ENCODE measurements around the gene TSNAX. TPM values are rescaled to one million over a fixed set of nuclear protein-coding genes. Genes with fewer than 3 reads are reported as not detected.

Gene TSNAX
- total and polyA plus RNA-seq, 2 of the 4 experiments (the other 2 are of a cell fraction) = 19.6 to 60.6 TPM

DNA sequence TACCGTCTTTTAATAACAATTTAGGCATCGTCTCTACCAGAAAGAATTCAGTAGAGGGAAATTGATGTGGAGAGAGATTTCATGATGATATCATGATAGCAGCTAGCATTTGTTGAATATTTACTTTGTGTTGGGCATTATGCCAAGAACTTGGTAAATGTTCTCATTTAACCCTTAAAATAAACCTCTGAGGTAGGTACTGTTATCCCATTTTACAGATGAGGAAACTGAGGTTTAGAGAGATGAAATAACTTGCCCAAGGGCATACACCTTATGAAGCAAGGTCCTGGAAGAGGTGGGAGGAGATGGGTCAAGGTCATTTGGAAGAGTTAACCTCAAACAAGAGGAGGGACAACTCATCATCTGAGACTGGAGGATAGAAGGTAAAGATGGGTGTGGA is 34.8 kb downstream of the TSNAX start:
- H3K9ac ChIP-seq (ENCODE audit: low read depth, low read length) = no peak overlapping the region
- no peak overlapping the region for H3K14ac ChIP-seq (replicated peaks; ENCODE audit: low read depth, low read length)
- no peak overlapping the region for H3K4me3 ChIP-seq (ENCODE audit: insufficient read depth, low read depth, low read length)
- H3K9me1 ChIP-seq (ENCODE audit: insufficient read depth, low read length) = no peaks in the 10 kb centered on the region
- no peak overlapping the region for H2BK15ac ChIP-seq (ENCODE audit: low read depth, low read length)
- no peak overlapping the region for H4K91ac ChIP-seq (ENCODE audit: insufficient read depth, low read depth, low read length)
- BruUV-seq (replicated peaks) = no TSS peak
- H3K79me1 ChIP-seq (ENCODE audit: low read depth in 1 of 2, low read length in 2 of 2) = peaks cover 7 to 15% of the 10 kb centered on the region in 2 experiments
- H3K56ac ChIP-seq (ENCODE audit: extremely low read depth, insufficient read depth, low read length) = no peak overlapping the region
- DNase-seq (no peak), ATAC-seq (ENCODE audit: low read depth) (no peak)
- H3K18ac ChIP-seq (ENCODE audit: low read depth, low read length) = no peak overlapping the region
- no peak overlapping the region for H2BK5ac ChIP-seq (ENCODE audit: low read depth, low read length, poor library complexity, severe bottlenecking)
- in situ Hi-C loops (cut with MboI; ENCODE audit: low sequenced_read_pairs) (no loop called here), dilution Hi-C loops (cut with HindIII; ENCODE audit: low sequenced_read_pairs, unreplicated experiment) (no loop called here), intact Hi-C loops (cut with micrococcal nuclease) (no loop called here)
- H2BK20ac ChIP-seq (ENCODE audit: low read depth, low read length) = no peak overlapping the region
- ChIA-PET CTCF (no interaction called here), POLR2A (ENCODE audit: unreplicated experiment) (no interaction called here)
- peaks cover under 1% of the 10 kb centered on the region; the same call in 1 of the 2 replicates for H4K20me1 ChIP-seq (ENCODE audit: insufficient read depth, low read length)
- H3K9me3 ChIP-seq (ENCODE audit: control insufficient read depth, insufficient read depth, low read length) = no peaks in the 10 kb centered on the region
- no peak overlapping the region for H3K23ac ChIP-seq (ENCODE audit: low read depth, low read length)
- H2BK120ac ChIP-seq (ENCODE audit: low read depth, low read length) = no peak overlapping the region
- H2AK9ac ChIP-seq (replicated peaks; ENCODE audit: low read depth, low read length, poor library complexity) = no peak overlapping the region
- H3K27me3 ChIP-seq (ENCODE audit: control insufficient read depth, insufficient read depth, low read length) = no peaks in the 10 kb centered on the region
- no peak overlapping the region for H2AK5ac ChIP-seq (ENCODE audit: low read depth, low read length)
- TF ChIP-seq MAZ (IDR thresholded peaks at IDR 0.05; ENCODE audit: borderline replicate concordance, low read depth, low read length) = no peak
- no peak for TF ChIP-seq POLR2A (IDR thresholded peaks at IDR 0.05; ENCODE audit: low read depth, low read length)
- TF ChIP-seq MAFK (IDR thresholded peaks at IDR 0.05; ENCODE audit: low read depth, low read length) = no peak
- no peak for TF ChIP-seq MXI1 (IDR thresholded peaks at IDR 0.05; ENCODE audit: borderline replicate concordance, low read depth, low read length)
- no peak for TF ChIP-seq RCOR1 (IDR thresholded peaks at IDR 0.05; ENCODE audit: insufficient replicate concordance, low read length)
- no peak for TF ChIP-seq SMC3 (IDR thresholded peaks at IDR 0.05; ENCODE audit: low read depth, low read length)
- TF ChIP-seq BHLHE40 (IDR thresholded peaks at IDR 0.05; ENCODE audit: low read depth, low read length) = no peak
- no peak for TF ChIP-seq RAD21 (IDR thresholded peaks at IDR 0.05; ENCODE audit: low read length)
- TF ChIP-seq CEBPB (IDR thresholded peaks at IDR 0.05; ENCODE audit: low read depth, low read length) = no peak
- TF ChIP-seq FOS (IDR thresholded peaks at IDR 0.05; ENCODE audit: low read depth, low read length) = no peak
- TF ChIP-seq, protein P1, sequence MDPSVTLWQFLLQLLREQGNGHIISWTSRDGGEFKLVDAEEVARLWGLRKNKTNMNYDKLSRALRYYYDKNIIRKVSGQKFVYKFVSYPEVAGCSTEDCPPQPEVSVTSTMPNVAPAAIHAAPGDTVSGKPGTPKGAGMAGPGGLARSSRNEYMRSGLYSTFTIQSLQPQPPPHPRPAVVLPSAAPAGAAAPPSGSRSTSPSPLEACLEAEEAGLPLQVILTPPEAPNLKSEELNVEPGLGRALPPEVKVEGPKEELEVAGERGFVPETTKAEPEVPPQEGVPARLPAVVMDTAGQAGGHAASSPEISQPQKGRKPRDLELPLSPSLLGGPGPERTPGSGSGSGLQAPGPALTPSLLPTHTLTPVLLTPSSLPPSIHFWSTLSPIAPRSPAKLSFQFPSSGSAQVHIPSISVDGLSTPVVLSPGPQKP (IDR thresholded peaks at IDR 0.05; ENCODE audit: borderline replicate concordance, low read depth, low read length) = no peak
- no peak for TF ChIP-seq CHD1 (IDR thresholded peaks at IDR 0.05; ENCODE audit: low read depth, low read length)
- no peak for TF ChIP-seq NFE2L2 (IDR thresholded peaks at IDR 0.05; ENCODE audit: low read depth, low read length)
- TF ChIP-seq RFX5 (IDR thresholded peaks at IDR 0.05; ENCODE audit: low read depth, low read length) = no peak
- TF ChIP-seq, protein P2, sequence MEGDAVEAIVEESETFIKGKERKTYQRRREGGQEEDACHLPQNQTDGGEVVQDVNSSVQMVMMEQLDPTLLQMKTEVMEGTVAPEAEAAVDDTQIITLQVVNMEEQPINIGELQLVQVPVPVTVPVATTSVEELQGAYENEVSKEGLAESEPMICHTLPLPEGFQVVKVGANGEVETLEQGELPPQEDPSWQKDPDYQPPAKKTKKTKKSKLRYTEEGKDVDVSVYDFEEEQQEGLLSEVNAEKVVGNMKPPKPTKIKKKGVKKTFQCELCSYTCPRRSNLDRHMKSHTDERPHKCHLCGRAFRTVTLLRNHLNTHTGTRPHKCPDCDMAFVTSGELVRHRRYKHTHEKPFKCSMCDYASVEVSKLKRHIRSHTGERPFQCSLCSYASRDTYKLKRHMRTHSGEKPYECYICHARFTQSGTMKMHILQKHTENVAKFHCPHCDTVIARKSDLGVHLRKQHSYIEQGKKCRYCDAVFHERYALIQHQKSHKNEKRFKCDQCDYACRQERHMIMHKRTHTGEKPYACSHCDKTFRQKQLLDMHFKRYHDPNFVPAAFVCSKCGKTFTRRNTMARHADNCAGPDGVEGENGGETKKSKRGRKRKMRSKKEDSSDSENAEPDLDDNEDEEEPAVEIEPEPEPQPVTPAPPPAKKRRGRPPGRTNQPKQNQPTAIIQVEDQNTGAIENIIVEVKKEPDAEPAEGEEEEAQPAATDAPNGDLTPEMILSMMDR (conservative IDR thresholded peaks at IDR 0.05; ENCODE audit: low read depth, low read length) = no peak
- TF ChIP-seq, protein P3, sequence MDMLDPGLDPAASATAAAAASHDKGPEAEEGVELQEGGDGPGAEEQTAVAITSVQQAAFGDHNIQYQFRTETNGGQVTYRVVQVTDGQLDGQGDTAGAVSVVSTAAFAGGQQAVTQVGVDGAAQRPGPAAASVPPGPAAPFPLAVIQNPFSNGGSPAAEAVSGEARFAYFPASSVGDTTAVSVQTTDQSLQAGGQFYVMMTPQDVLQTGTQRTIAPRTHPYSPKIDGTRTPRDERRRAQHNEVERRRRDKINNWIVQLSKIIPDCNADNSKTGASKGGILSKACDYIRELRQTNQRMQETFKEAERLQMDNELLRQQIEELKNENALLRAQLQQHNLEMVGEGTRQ (IDR thresholded peaks at IDR 0.05; ENCODE audit: low read depth, low read length) = no peak
- no CpG with 5 or more reads among the region's 2 CpGs for WGBS, 2 experiments (ENCODE audit: extremely low coverage in 2 of 2, insufficient read length in 1 of 2)
- no peak overlapping the region for H4K5ac ChIP-seq (ENCODE audit: low read depth, low read length)
- no peak overlapping the region for H2AFZ ChIP-seq (replicated peaks; ENCODE audit: low read length, poor library complexity)
- no peak overlapping the region for H3K4me2 ChIP-seq (ENCODE audit: low read depth, low read length)
- H3K36me3 ChIP-seq (ENCODE audit: control insufficient read depth, insufficient read depth, low read length) = peaks cover 12% of the 10 kb centered on the region
- peaks cover 2% of the 10 kb centered on the region for H3K4me1 ChIP-seq (ENCODE audit: control insufficient read depth, insufficient read depth, low read length)
- H3K4ac ChIP-seq (ENCODE audit: low read depth, low read length) = no peak overlapping the region
- H3K27ac ChIP-seq (ENCODE audit: insufficient read depth, low read length) = no peak overlapping the region
- H4K8ac ChIP-seq (ENCODE audit: low read depth in 2 of 2, low read length in 2 of 2) = no peak overlapping the region

All from IMR-90 (cell line).